IPS DF 4.7 (cell line): Measurements from ENCODE around the gene ZNF529.

Experiments
- DNase-seq: peaks from one replicate; pipeline ENCODE4 v3.0.0-alpha.2; 2013; ENCODE audit warnings: low spot score; ENCODE audit errors: extremely low read depth

The ZNF529 gene

DNA sequence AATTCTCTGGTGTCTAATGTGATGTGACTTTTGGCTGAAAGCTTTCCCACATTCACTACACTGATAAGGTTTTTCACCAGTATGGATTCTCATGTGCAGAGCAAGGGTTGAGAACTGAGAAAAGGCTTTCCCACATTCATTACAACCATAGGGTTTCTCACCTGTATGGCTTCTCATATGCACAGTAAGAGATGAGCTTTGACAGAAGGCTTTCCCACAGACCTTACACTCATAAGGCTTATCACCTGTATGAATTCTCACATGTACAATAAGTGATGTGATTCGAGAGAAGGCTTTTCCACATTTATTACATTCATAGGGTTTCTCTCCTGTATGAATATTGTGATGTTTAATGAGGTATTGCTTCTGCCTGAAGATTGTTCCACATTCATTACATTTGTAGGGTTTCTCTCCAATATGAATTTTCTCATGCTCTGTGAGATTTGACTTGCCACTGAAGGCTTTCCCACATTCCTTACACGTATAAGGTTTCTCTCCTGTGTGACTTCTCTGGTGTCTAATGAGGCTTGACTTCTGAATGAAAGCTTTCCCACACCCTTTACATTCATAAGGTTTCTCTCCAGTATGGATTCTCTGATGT, 59.0 kb downstream of the ZNF529 start:
- no peak for DNase-seq

DNA sequence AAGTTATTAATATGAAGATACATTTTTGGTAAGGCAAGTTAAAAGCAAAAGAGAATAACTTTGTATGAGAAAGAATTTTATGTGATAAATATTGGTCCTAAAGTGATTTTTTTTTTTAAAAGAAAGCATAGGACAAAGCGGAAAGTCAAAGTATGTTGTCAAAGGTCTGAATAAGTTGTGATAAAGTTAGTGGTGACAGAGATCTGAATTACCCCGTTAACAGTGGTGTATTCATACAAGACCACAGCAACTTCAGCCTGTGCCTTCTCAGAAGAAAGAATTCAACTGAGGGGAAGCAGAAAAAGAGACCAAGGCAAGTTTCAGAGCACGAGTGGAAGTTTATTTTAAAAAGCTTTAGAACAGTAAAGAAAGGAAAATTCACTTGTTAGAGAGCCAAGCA, 64.8 kb downstream of the ZNF529 start:
- DNase-seq: no peak

DNA sequence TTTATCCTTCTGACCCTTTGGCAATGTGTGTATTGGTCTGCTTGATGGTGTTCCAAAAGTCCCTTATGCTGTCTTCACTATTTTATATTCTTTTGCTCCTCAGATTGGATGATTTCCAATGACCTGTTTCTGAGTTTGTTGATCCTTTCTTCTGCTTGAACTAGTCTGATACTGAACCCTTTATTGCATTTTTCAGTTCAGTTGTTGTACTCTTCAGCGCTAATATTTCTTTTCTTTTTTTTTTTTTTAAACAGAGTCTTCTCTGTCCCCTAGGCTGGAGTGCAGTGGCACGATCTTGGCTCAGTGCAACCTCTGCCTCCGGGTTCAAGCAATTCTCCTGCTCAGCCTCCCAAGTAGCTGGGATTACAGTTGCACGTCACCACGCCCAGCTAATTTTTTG, 71.1 kb downstream of the ZNF529 start:
- DNase-seq: no peak

DNA sequence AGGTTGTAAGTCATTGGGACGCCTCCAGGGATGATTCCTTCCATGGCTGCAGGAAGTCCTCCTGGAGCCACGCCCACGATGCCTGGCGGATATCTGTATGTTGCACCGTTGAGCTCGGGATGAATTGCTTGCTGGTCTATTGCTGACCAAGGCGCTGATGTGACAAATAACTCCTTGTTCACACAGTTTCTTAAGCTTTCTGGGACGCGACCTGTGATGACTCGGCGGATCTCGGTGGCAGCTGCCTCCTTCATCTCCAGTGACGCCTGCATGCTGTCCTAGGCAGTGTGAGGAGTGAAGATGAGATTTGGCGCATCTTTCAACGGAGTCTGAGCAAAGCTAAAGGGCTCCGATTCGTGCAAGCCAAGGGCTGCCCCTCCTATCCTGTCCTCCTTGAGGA, 76.1 kb downstream of the ZNF529 start:
- no peak for DNase-seq
